Medulla oblongata (tissue), 1 donor: ENCODE measurements around the gene OR11H7.
"Not testable (repeated sequence)": the region's sequence is repeated elsewhere in the genome, so short reads cannot be mapped to it uniquely, and the experiment has no call there.

Experiments used
- DNase-seq: peaks from one replicate; pipeline ENCODE4 v3.0.0-alpha.2; 2015; ENCODE audit errors: extremely low spot score

OR11H7 gene

GRCh38 chr14:20278414-20278813 lies 49.6 kb downstream of the OR11H7 start:
- no peak for DNase-seq

GRCh38 chr14:20280265-20280664 lies 51.5 kb downstream of the OR11H7 start:
- not testable (repeated sequence) for DNase-seq
